Measurements from ENCODE around the gene CACNA2D4. TPM values are rescaled to one million over a fixed set of nuclear protein-coding genes. Genes with fewer than 3 reads are reported as not detected.
A peak's percentile ranks its signal among the peaks of the same experiment; 100 is the strongest.

Gene CACNA2D4
- polyA plus RNA-seq, 3 donors = 17.8 to 87.7 (median 22.1) TPM

DNA sequence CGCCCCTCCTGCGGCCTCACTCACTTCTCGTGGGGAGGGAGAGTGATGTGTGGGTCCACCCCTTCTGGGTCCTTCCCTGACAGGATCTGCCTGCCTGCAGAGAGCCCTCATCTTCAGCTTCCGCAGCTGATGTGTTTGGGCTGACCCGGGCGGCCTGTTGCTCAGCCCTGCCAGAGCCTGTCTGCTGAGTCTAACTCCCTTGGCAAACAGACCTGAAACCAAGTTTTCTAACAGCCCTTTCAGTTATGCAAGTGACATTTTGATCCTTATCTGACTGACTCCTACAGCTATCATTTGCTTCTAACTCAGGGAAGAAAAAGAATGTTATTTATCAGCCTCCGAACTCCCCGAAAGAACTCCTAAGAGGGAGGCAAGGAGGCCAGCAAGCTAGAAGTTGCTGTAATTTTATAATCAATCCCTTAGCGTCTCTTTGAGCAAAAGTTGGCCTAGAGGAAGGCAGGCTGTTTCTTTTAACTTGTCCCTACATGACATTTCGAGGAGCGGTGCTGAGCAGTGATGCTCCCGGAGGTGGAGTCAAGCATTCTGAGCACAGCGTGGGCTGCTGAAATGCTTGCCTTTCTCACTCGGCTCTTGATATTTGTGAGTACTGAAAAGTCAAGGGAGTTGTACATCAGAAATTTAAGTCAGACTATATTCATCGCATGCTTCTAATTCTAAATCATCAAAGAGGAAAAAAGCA, 31.5 kb upstream of the CACNA2D4 start:
- Mint-ChIP-seq H3K27ac (peak overlapping the region in 1 of 7 donors; percentile 40), H3K4me3 (no peak overlapping the region), H3K27me3 (ENCODE audit: low read depth in 3 of 3) (peaks cover 0 to 3% (median 0%) of the 10 kb centered on the region in 3 donors), H3K9me3 (peaks cover 0 to 4% (median 0%) of the 10 kb centered on the region in 7 donors), H3K36me3 (peaks cover 67 to 84% of the 10 kb centered on the region in 2 donors), H3K4me1 (no peaks in the 10 kb centered on the region)
- Histone ChIP-seq H3K79me2 (ENCODE audit: insufficient read depth, low read length) (no peaks in the 10 kb centered on the region), H3K9me3 (replicated peaks in 1 of 2; ENCODE audit: control insufficient read depth in 1 of 2, insufficient read depth in 1 of 2, low read length in 2 of 2) (no peaks in the 10 kb centered on the region), H4K20me1 (ENCODE audit: insufficient read depth, low read length) (no peaks in the 10 kb centered on the region), H3K9ac (ENCODE audit: insufficient read depth, low read length, poor library complexity, severe bottlenecking) (no peak overlapping the region), H3K4me3 (replicated peaks in 1 of 3; ENCODE audit: low read depth in 2 of 3, low read length in 3 of 3) (no peak overlapping the region), H3K4me1 (ENCODE audit: control insufficient read depth in 1 of 2, insufficient read depth in 2 of 2, low read length in 2 of 2) (no peaks in the 10 kb centered on the region), H3K36me3 (replicated peaks in 1 of 2; ENCODE audit: control insufficient read depth in 1 of 2, insufficient read depth in 2 of 2, low read length in 2 of 2) (peaks cover 66 to 89% of the 10 kb centered on the region in 2 donors), H3K27me3 (ENCODE audit: control insufficient read depth in 2 of 2, insufficient read depth in 2 of 2, low read length in 2 of 2) (no peaks in the 10 kb centered on the region), H2AFZ (ENCODE audit: insufficient read depth, low read depth, low read length, poor library complexity, severe bottlenecking) (no peak overlapping the region), H3K4me2 (replicated peaks; ENCODE audit: extremely low read depth, low read length, poor library complexity, severe bottlenecking) (no peak overlapping the region), H3K27ac (ENCODE audit: low read depth in 1 of 2, low read length in 2 of 2) (no peak overlapping the region)
- no peak for DNase-seq
- intact Hi-C loops (cut with micrococcal nuclease) = no loop called here
- WGBS (ENCODE audit: insufficient coverage) = 92% methylated on average over 6 of the region's 15 CpGs
- TF ChIP-seq CTCF (IDR thresholded peaks at IDR 0.05) = no peak

DNA sequence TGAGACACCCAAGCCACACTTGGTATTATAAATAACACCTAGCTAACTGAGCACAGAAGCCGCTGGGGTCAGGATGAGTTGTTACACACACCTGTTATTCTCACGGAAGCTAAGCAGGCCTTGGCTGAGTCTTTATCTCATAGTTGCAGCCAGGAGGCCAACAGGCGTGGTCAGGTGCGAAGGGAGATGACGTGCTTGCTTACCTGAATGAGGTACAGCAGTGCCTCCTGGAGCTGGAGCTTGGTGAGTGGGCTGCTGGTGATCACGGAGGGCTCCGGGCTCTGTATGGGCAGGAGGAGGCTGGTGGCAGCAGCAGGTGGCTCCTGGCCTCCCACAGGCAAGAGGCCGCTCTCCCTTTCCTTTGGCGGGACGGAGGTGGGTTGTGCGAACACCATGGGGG, 30.4 kb upstream of the CACNA2D4 start:
- peaks cover 69 to 81% of the 10 kb centered on the region in 2 donors for H3K36me3 Mint-ChIP-seq
- Histone ChIP-seq H3K27me3 (ENCODE audit: control insufficient read depth in 2 of 2, insufficient read depth in 2 of 2, low read length in 2 of 2) (no peaks in the 10 kb centered on the region), H3K36me3 (replicated peaks in 1 of 2; ENCODE audit: control insufficient read depth in 1 of 2, insufficient read depth in 2 of 2, low read length in 2 of 2) (peaks cover 63 to 82% of the 10 kb centered on the region in 2 donors), H3K4me3 (replicated peaks in 1 of 3; ENCODE audit: low read depth in 2 of 3, low read length in 3 of 3) (no peak overlapping the region), H3K79me2 (ENCODE audit: insufficient read depth, low read length) (no peaks in the 10 kb centered on the region), H3K9me3 (replicated peaks in 1 of 2; ENCODE audit: control insufficient read depth in 1 of 2, insufficient read depth in 1 of 2, low read length in 2 of 2) (no peaks in the 10 kb centered on the region), H3K27ac (ENCODE audit: low read depth in 1 of 2, low read length in 2 of 2) (no peak overlapping the region), H2AFZ (ENCODE audit: insufficient read depth, low read depth, low read length, poor library complexity, severe bottlenecking) (no peak overlapping the region), H3K9ac (ENCODE audit: insufficient read depth, low read length, poor library complexity, severe bottlenecking) (no peak overlapping the region), H4K20me1 (ENCODE audit: insufficient read depth, low read length) (no peaks in the 10 kb centered on the region), H3K4me2 (replicated peaks; ENCODE audit: extremely low read depth, low read length, poor library complexity, severe bottlenecking) (no peak overlapping the region), H3K4me1 (ENCODE audit: control insufficient read depth in 1 of 2, insufficient read depth in 2 of 2, low read length in 2 of 2) (no peaks in the 10 kb centered on the region)
- peak overlapping the region in 1 of 7 donors; percentile 49 for H3K27ac Mint-ChIP-seq
- WGBS (ENCODE audit: insufficient coverage) = 99% methylated on average over 8 of the region's 11 CpGs
- intact Hi-C loops (cut with micrococcal nuclease) = no loop called here
- H3K27me3 Mint-ChIP-seq (ENCODE audit: low read depth in 3 of 3) = peaks cover 0 to 3% (median 0%) of the 10 kb centered on the region in 3 donors
- no peak for DNase-seq
- H3K9me3 Mint-ChIP-seq = peaks cover 0 to 4% (median 0%) of the 10 kb centered on the region in 7 donors
- no peaks in the 10 kb centered on the region for H3K4me1 Mint-ChIP-seq
- no peak for TF ChIP-seq CTCF (IDR thresholded peaks at IDR 0.05)
- H3K4me3 Mint-ChIP-seq = no peak overlapping the region
